ENCODE data around the gene BYSL. TPM values are rescaled to one million over a fixed set of nuclear protein-coding genes. Genes with fewer than 3 reads are reported as not detected.

Gene BYSL
- total and polyA plus RNA-seq, 9 of the 15 experiments (the other 6 are each of a cell fraction or from before 2014, with no cell fraction given): 22.2 to 92.3 (median 53.4) TPM

- TF ChIP-seq CREBBP (IDR thresholded peaks at IDR 0.05; ENCODE audit: low read depth, low read length) (no peak), MAFF (IDR thresholded peaks at IDR 0.05; ENCODE audit: low read length) (peak; percentile 91), SIN3B (IDR thresholded peaks at IDR 0.05; ENCODE audit: low read depth) (no peak), SREBF1 (IDR thresholded peaks at IDR 0.05; ENCODE audit: borderline replicate concordance, low read depth, low read length) (no peak), ZNF785 (CRISPR knock-in tag; IDR thresholded peaks at IDR 0.05) (no peak), GABPB2 (CRISPR knock-in tag; conservative IDR thresholded peaks at IDR 0.05) (no peak), KLF1 (tag; IDR thresholded peaks at IDR 0.05) (no peak), ZNF76 (CRISPR knock-in tag; IDR thresholded peaks at IDR 0.05; ENCODE audit: borderline replicate concordance) (no peak), PCBP1 (IDR thresholded peaks at IDR 0.05; ENCODE audit: low read depth, low read length, poor library complexity, severe bottlenecking) (no peak), TCF7 (IDR thresholded peaks at IDR 0.05; ENCODE audit: borderline replicate concordance) (no peak), NFE2L1 (tag; IDR thresholded peaks at IDR 0.05; ENCODE audit: borderline replicate concordance, low read depth) (peak; percentile 84), ETS2 (tag; IDR thresholded peaks at IDR 0.05; ENCODE audit: borderline replicate concordance, poor library complexity, severe bottlenecking) (no peak), BACH1 (tag; IDR thresholded peaks at IDR 0.05) (peak; percentile 89; the same call in 1 of the 2 replicates), MAFK (IDR thresholded peaks at IDR 0.05; ENCODE audit: low read length) (peak; percentile 92), SRSF9 (IDR thresholded peaks at IDR 0.05; ENCODE audit: borderline replicate concordance, low read depth, low read length) (no peak), SLC30A9 (CRISPR knock-in tag; IDR thresholded peaks at IDR 0.05) (no peak), SOX6 (IDR thresholded peaks at IDR 0.05) (no peak), CXXC5 (CRISPR knock-in tag; IDR thresholded peaks at IDR 0.05) (no peak), DMBX1 (CRISPR knock-in tag; IDR thresholded peaks at IDR 0.05; ENCODE audit: borderline replicate concordance) (no peak), ZNF224 (CRISPR knock-in tag; IDR thresholded peaks at IDR 0.05) (no peak), PPARD (CRISPR knock-in tag; IDR thresholded peaks at IDR 0.05) (no peak), ESRRB (CRISPR knock-in tag; IDR thresholded peaks at IDR 0.05; ENCODE audit: borderline replicate concordance) (no peak), ZNF316 (IDR thresholded peaks at IDR 0.05) (peak; percentile 98), ELF4 (CRISPR knock-in tag; IDR thresholded peaks at IDR 0.05) (no peak), CBX5 (IDR thresholded peaks at IDR 0.05; ENCODE audit: borderline replicate concordance, low read depth) (no peak), HOMEZ (CRISPR knock-in tag; IDR thresholded peaks at IDR 0.05) (no peak), ZNF740 (CRISPR knock-in tag; IDR thresholded peaks at IDR 0.05) (no peak), ZNF740 (tag; IDR thresholded peaks at IDR 0.05) (no peak), MAFG (tag; conservative IDR thresholded peaks at IDR 0.05) (peak; percentile 95), ZNF586 (CRISPR knock-in tag; conservative IDR thresholded peaks at IDR 0.05) (no peak), SMARCE1 (IDR thresholded peaks at IDR 0.05) (no peak), NRF1 (conservative IDR thresholded peaks at IDR 0.05 in 1 of 2, IDR thresholded peaks at IDR 0.05 in 1 of 2) (no peak)
Observed at GRCh38 chr6:41917528-41917927, 3.8 kb upstream of the BYSL start (continued).
